ENCODE measurements around the gene EFNA3.

GRCh38 chr1:155070158-155070621 is 8.4 kb upstream of the EFNA3 start:
- TF ChIP-seq POLR2A (IDR thresholded peaks at IDR 0.05; ENCODE audit: low read depth) (no peak), POLR2AphosphoS5 (IDR thresholded peaks at IDR 0.05) (no peak)
- TF ChIP-seq, protein P1, sequence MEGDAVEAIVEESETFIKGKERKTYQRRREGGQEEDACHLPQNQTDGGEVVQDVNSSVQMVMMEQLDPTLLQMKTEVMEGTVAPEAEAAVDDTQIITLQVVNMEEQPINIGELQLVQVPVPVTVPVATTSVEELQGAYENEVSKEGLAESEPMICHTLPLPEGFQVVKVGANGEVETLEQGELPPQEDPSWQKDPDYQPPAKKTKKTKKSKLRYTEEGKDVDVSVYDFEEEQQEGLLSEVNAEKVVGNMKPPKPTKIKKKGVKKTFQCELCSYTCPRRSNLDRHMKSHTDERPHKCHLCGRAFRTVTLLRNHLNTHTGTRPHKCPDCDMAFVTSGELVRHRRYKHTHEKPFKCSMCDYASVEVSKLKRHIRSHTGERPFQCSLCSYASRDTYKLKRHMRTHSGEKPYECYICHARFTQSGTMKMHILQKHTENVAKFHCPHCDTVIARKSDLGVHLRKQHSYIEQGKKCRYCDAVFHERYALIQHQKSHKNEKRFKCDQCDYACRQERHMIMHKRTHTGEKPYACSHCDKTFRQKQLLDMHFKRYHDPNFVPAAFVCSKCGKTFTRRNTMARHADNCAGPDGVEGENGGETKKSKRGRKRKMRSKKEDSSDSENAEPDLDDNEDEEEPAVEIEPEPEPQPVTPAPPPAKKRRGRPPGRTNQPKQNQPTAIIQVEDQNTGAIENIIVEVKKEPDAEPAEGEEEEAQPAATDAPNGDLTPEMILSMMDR (IDR thresholded peaks at IDR 0.05): no peak

All from esophagus muscularis mucosa (tissue), 3 donors.